ENCODE results near the gene LRRC28. TPM values are rescaled to one million over a fixed set of nuclear protein-coding genes. Genes with fewer than 3 reads are reported as not detected.
"Not testable (repeated sequence)": the region's sequence is repeated elsewhere in the genome, so short reads cannot be mapped to it uniquely, and the experiment has no call there.

The LRRC28 gene
- total RNA-seq, 1 donor from 2014 or later = 13.4 TPM

GRCh38 chr15:99393641-99394040 is 142.4 kb downstream of the LRRC28 start:
- no peak for DNase-seq (ENCODE audit: low read depth, low spot score)

- no peak for DNase-seq (ENCODE audit: low read depth, low spot score)
These were observed 145.1 kb downstream of the LRRC28 start for GRCh38 chr15:99396375-99396774.

DNA sequence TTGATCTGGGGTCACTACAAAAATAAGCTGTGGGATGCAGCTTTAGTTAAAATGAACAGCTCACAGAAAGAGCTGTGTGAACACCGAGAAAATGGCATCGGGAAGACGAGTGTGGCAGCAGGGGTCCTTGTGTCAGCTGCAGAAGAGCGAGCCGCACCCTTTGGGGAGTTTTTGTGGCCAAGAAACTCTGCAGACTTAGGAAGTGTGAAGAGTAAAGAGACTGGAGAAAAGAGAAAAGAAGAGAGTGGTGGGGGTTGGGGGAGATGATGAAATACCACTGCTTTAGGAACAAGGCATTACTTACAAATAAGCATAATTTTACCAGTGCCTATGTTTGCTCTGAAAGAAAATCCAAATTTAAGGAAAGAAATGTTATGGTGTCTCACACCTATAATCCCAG is 147.8 kb downstream of the LRRC28 start:
- DNase-seq (ENCODE audit: low read depth, low spot score) = no peak

DNA sequence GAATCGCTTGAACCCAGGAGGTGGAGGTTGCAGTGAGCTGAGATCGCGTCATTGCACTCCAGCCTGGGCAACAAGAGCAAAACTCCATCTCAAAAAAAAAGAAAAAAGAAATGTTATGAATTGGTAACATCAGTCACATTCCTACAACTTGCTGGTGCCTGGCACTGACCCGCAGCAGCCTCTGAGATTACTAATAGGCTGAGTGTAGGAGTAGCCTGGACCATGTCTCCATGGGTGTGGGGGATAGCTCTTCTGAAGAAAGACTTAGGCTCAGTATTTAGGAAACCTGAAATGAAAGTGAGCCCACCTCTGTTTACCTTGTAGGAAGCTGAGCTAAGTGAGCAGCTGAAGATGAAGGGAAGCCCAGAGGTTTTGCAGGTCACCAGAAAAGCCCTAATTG is 148.3 kb downstream of the LRRC28 start:
- no peak for DNase-seq (ENCODE audit: low read depth, low spot score)

- not testable (repeated sequence) for DNase-seq (ENCODE audit: low read depth, low spot score)
These were observed 149.9 kb downstream of the LRRC28 start for GRCh38 chr15:99401216-99401615.

DNA sequence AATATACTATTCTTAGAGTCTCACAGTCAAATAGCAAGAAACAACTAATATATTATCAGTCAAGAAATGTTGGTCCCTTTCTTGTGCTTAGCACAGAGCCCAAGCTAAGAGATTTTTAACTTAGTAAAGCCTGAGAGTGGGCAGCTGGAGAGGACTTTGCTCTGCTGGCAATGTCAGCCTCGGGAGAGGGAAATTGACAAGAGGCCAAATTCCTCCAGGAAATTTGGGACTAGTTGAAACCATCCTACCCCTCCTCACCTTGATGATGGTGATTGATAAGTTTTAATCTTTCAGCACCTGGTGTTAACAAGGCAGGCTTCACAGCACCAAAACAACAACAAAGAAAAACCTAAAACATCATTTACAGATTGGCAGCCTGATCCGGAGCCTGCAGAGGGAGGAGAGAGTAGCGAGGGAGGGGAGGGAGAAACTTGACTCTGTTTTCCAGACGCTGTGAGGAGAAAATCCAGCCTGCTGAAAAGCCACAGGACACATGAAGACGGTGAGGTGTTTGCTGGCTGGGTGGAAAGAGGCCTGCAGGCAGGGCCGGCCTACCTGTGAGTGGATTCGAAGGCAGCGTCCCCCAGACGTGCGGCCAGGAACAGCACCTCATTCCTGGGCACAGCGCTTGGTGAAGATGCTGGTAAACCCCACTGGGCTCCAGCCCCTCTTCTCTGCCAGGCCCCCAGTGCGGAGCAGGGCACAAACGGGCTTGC is 150.9 kb downstream of the LRRC28 start:
- DNase-seq (ENCODE audit: low read depth, low spot score) = no peak

DNA sequence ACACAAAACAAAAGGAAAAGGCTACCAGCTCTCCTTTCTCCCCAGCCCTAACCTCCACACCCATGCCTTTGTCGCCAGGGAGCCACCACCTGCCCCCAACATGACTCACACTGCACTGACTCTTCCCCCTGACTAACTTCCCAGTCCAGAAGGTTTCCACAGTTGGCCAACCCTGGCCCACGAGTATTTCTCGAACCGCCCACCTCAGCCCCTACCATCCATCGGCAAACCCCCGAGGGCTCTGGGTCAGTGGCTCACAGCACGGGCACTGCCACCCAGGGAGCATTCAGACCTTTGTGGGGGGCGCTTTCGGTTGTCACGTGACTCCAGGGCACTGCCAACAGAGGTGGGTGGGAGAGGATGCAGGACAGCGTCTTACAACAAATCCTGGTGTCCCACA is 152.3 kb downstream of the LRRC28 start:
- no peak for DNase-seq (ENCODE audit: low read depth, low spot score)

GRCh38 chr15:99404454-99404853 is 153.2 kb downstream of the LRRC28 start:
- no peak for DNase-seq (ENCODE audit: low read depth, low spot score)

DNA sequence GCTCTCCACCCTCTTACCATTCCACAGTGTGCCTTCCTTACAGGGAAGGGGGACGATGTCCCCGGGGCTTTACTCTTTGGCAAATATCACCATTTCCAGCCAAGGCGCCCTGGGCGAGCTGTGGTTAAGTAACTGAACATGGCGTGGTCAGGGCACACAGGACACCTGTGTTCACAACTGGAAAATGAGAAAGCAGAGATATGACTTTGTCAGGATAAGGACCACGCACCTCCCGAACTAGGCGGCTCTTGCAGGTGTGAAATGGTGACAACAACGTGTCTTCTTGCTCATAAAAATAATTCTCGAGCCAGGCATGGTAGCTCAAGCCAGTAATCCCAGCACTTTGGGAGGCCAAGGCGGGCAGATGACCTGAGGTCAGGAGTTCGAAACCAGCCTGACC is 154.8 kb downstream of the LRRC28 start:
- DNase-seq (ENCODE audit: low read depth, low spot score) = no peak

DNA sequence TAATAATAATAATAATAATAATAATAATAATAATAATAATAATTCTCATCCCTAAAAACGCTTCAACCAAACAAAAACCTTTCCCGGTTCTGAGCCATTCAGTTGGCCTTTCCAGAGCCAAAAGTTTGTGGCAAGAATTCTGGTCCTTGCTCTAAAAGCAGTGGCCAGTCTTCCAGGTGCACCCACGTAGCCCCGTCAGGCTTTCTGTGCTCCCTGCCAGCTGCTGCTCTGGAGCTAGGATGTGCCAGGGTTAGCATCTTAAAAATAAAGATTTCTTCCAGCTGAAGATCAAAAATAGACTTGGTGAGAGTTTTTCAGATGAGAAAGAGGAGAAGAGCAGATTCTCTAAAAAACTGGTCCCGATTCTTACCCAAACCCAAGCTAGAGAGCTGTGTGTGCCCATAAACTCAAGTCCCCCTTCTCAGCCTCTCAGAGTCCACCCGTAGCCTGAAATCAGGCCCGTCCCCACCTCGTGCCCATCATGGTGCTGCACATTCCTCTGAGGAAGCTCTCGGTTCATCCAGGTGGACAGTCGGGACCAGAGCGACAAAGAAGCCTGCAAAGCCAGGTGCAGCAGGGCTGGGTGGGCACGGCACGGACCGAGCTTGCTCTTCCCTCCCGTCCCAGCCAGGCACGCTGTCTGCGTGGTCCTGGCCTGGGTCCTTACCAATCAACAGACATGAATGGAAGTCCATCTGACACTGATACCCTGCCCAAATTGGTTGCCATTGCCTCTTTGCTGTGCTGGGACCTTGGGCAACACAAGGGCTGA is 155.6 kb downstream of the LRRC28 start:
- DNase-seq (ENCODE audit: low read depth, low spot score) = no peak

GRCh38 chr15:99407716-99408115 is 156.4 kb downstream of the LRRC28 start:
- no peak for DNase-seq (ENCODE audit: low read depth, low spot score)

DNA sequence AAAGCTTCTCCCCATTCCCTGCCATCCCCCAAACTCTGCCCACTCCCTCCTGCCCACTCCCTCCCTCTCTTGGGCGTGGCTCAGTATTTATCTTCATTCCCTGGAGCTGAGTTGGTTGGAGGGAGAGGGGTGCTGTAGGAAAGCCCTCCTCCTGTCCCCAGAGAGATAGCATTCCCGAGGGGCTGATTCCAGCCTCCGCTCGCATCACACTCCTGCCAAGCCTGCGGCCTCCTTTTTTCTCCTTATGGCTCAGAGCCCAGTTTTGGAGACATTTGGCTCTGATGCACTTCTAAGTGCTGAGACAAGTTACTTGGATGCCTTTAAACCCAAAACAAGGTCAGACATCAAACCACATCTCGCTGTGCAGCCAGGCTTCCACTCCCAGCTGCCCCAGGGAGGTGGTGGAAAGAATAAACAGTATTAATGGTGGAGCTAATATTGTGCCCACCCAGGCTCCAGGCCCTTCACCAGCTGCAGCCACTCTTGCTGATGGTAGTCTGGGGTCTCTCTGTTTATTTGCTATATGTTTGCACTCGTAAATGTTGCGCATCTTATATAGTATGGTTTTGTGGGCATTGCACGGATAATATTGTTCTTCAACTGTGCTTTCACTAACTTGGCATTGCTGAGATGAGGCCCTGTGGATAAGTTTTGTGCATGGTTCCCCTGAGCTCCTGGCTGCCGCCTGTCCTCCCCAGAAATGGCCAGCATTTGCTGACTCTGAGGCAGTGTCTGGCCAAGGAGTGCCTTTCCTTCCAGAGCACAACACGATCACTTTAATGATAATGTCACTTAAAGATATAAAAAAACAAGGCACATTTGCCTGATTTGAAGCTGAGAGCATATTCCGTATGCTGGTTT is 157.2 kb downstream of the LRRC28 start:
- no peak for DNase-seq (ENCODE audit: low read depth, low spot score)

DNA sequence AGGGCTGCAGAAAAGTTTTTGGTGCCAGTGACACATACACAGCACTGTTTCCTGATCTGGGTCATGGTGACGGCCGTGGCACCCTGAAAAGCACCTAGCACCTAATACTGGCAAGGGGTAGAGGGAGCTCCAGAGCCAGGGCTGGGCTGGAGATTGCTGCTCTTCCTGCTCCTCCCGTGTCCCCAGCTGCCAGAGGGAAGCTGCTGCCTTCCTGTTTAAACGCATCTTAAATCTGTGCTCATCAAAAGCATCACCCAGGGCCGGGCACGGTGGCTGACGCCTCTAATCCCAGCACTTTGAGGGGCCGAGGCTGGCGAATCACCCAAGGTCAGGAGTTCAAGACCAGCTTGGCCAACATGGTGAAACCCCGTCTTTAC is 157.8 kb downstream of the LRRC28 start:
- DNase-seq (ENCODE audit: low read depth, low spot score) = peak; percentile 20

- no peak for DNase-seq (ENCODE audit: low read depth, low spot score)
These were observed 158.3 kb downstream of the LRRC28 start for GRCh38 chr15:99409560-99409959.

DNA sequence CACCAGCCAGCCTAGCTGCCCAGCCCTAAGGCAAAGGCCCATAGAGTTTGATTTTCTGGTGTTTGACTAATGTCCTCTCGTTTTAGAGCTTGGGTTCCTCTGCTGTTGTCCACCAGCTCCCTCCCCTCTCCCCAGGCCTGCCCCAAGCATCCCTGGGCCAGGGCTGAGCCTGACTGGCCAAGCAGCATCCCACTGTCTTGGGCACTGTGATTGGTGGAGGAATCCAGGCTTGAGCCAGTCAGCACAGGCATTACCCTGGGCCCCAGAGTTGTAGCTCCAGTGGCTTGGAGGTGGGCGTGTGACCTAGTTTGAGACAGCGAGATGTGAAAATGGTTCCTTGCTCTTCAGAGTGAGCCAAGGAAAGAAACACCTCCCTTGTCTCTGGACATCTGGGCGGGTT is 159.2 kb downstream of the LRRC28 start:
- DNase-seq (ENCODE audit: low read depth, low spot score) = no peak

DNA sequence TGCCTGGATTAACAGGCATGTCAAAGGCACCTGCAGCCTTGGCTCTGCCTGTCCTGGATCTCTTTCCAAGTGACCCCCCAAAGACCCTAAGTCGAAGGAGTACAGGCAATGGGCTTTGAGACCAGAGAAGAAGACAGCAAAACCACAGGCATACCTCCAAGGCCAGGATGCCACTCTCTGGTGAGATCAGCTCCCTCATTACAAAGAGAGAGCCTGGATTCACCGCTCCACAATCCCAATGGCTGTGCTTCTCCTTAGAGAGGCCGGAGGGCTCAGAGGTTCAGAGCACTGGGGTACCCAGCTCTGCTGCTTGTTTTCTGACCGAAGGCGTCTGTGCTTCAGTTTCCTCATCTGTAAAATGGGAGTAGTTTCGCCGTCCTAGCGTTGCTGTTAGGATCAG is 160.0 kb downstream of the LRRC28 start:
- no peak for DNase-seq (ENCODE audit: low read depth, low spot score)

DNA sequence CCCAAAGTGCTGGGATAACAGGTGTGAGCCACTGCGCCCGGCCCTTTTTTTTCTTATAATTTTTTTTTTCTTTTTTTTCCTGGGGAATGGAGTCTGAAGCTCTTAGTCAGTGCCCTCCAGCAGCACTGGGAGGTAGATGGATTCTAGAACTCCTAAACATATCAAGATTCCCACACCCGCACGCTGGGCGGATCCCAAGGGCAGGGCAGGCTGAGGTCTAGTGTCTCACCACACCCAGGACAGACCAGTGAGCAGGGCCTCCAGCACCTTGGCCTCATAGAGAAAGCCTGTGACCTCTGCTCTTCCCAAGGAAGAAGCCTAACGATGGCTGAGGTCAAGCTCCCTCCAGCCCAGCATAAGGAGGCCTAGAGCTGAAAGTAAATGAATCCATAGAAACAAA is 160.8 kb downstream of the LRRC28 start:
- DNase-seq (ENCODE audit: low read depth, low spot score) = no peak

DNA sequence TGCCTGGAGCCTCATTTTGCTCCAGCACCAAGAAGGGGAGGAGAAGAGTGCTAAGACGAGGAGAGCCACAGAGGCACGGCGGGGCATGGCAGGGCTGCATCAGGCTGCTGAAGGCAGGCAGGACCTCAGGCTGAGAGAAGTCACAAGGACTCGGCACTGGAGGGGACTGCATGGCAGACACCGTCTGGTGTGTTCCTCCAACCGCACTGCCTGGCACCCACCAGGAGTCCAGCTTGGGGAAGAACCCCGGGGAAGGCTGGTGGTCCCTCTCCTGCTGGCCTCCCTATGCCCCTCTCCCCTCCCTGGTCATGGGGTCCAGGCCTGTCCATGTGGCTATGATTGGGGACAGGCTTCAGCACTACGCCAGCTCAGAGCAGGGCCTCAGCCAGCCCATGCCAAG is 161.3 kb downstream of the LRRC28 start:
- no peak for DNase-seq (ENCODE audit: low read depth, low spot score)

DNA sequence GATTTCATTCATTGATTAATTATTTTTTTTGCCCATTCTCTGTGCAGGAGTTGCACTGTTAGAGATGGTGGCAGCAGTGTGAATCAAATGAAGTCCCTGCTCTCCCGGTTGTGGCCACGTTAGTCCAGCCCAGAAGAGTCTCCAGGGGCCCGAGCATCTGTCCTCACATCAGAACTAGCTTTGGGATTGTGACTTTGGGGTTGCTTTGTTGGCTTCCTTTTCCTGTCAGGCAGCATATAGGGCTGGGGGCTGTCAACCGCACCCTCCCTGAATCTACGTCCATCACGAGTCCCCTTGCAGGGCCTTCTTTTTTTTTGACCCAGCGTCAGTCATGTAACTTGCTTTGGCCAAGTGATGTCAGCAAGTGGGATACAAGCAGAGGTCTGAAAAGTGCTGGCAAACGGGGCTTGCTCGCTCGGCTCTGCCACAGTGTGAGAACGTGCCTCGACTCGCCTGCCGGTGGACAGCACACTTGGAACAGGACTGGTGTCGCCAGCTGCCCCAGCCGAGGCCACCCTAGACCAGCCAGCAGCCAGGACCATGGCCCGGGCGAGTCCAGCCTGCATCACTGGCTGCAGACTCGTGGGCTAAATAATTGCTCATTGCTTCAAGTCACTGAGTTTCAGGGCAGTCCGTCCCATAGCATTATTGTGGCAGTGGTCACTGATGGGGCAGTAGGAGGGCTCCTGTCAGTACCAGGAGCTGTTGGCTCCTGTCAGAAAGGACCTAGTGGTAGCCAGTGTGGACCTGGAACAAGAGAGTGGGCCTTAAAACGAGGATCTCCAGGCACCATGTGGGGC is 162.9 kb downstream of the LRRC28 start:
- DNase-seq (ENCODE audit: low read depth, low spot score) = no peak

DNA sequence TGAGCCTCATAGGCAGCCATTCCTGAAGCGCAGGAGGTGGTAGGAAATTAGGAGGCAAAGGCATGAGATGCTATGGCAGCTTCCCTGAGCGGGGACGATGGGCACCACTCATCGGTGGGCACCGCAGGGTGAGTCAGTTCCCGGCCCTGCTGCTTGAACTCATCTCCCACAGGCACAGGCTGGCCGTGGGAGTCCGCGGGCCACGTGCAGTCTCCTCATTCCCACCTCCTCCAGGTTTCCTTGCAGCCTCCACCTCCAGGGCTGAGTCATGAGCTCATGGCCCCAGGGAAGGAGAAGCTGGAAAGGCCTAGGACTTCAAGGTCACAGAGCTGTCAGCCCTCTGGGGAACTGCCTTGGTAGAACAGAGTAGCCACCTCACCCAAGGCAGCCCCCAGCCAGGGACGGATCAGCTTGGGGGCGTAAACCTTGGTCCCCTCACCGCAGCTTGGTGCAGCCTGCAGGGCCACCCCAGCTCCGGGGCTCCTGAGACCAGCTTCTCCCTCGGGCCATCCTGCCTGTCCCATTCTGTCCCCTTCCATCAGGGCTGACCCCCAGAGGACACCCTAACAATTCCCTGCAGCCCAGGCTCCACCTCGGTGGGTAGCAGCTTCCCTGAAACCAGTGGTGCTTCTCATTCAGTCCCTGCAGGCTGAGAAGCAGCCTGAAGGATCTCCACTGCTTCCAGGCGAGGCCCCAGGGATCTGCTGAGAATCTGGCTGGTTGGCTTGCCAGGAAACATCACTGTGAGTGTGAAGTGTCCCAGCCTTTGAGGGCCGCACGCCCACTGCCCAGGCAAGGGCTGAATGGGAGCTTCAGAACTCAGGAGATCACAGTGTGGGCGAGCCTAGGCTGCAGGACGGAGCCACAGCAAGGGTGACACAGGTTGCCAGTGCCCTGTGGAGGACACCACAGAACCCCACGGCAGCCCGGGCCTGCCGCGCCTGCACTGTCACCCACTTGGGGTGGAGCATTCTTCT is 163.8 kb downstream of the LRRC28 start:
- no peak for DNase-seq (ENCODE audit: low read depth, low spot score)

Measured in pulmonary artery endothelial cell (primary cell).